Astrocyte (in vitro differentiated cells and primary cell): ENCODE measurements around the gene PPM1L. TPM values are rescaled to one million over a fixed set of nuclear protein-coding genes. Genes with fewer than 3 reads are reported as not detected.
"Not testable (repeated sequence)": the region's sequence is repeated elsewhere in the genome, so short reads cannot be mapped to it uniquely, and the experiment has no call there.

ENCODE experiments used
- DNase-seq: peaks from one replicate; pipeline ENCODE4 v3.0.0-alpha.2; 2010; ENCODE audit warnings: low read depth
- FAIRE-seq: peaks from 2 replicates; lab custom pipeline; 2011; peaks lifted over from hg19 to GRCh38; lab: Jason Lieb, UNC
- H2AFZ ChIP-seq: 2 replicates; pipeline ENCODE4 v1.6.0; 2012; ENCODE audit warnings: low read depth, low read length, inconsistent platforms
- H3K27ac ChIP-seq: 2 replicates; pipeline ENCODE4 v1.5.1; 2011; ENCODE audit warnings: low read depth, low read length, inconsistent platforms
- H3K27me3 ChIP-seq: 2 replicates; pipeline ENCODE4 v1.6.0; 2011; ENCODE audit warnings: low read length, inconsistent platforms; ENCODE audit not compliant: insufficient read depth
- H3K36me3 ChIP-seq: 2 replicates; pipeline ENCODE4 v1.5.1; 2011; ENCODE audit warnings: low read length, inconsistent platforms; ENCODE audit not compliant: insufficient read depth
- H3K4me1 ChIP-seq: 2 replicates; pipeline ENCODE4 v1.5.1; 2011; ENCODE audit warnings: low read length, inconsistent platforms; ENCODE audit not compliant: insufficient read depth
- H3K4me2 ChIP-seq: 2 replicates; pipeline ENCODE4 v1.6.0; 2012; ENCODE audit warnings: low read length, inconsistent platforms
- H3K4me3 ChIP-seq: 2 replicates; pipeline ENCODE4 v1.5.1; 2011; ENCODE audit warnings: low read depth, mild to moderate bottlenecking, low read length, inconsistent platforms; ENCODE audit not compliant: insufficient read depth
- H3K79me2 ChIP-seq: 2 replicates; pipeline ENCODE4 v1.6.0; 2012; ENCODE audit warnings: mild to moderate bottlenecking, low read length, inconsistent platforms; ENCODE audit not compliant: insufficient read depth
- H3K9ac ChIP-seq: 2 replicates; pipeline ENCODE4 v1.6.0; 2012; ENCODE audit warnings: mild to moderate bottlenecking, low read length, inconsistent platforms
- H3K9me3 ChIP-seq: 2 replicates; pipeline ENCODE4 v1.5.1; 2012; ENCODE audit warnings: low read depth, mild to moderate bottlenecking, low read length, inconsistent platforms; ENCODE audit not compliant: insufficient read depth
- H4K20me1 ChIP-seq: 2 replicates; pipeline ENCODE4 v1.6.0; 2012; ENCODE audit warnings: low read length, inconsistent platforms; ENCODE audit not compliant: insufficient read depth
- H3K27ac Mint-ChIP-seq: one replicate; pipeline ENCODE4 v1.8.0; 2021; ENCODE audit warnings: mild to moderate bottlenecking, mixed read lengths; ENCODE audit not compliant: unreplicated experiment
- H3K27me3 Mint-ChIP-seq: one replicate; pipeline ENCODE4 v1.8.0; 2021; ENCODE audit warnings: low read depth, mixed read lengths; ENCODE audit not compliant: unreplicated experiment
- H3K36me3 Mint-ChIP-seq: one replicate; pipeline ENCODE4 v1.8.0; 2021; ENCODE audit warnings: low read depth, mixed read lengths; ENCODE audit not compliant: unreplicated experiment
- H3K4me1 Mint-ChIP-seq: one replicate; pipeline ENCODE4 v1.8.0; 2021; ENCODE audit warnings: low read depth, mixed read lengths; ENCODE audit not compliant: unreplicated experiment
- H3K4me3 Mint-ChIP-seq: one replicate; pipeline ENCODE4 v1.8.0; 2021; ENCODE audit warnings: mild to moderate bottlenecking, moderate library complexity, mixed read lengths; ENCODE audit not compliant: unreplicated experiment
- H3K9me3 Mint-ChIP-seq: one replicate; pipeline ENCODE4 v1.8.0; 2021; ENCODE audit warnings: mild to moderate bottlenecking, mixed read lengths; ENCODE audit not compliant: unreplicated experiment
- EZH2 ChIP-seq: IDR thresholded peaks from 2 replicates; pipeline ENCODE4 v1.6.1; 2012; ENCODE audit warnings: mild to moderate bottlenecking, low read length, inconsistent platforms; ENCODE audit not compliant: insufficient read depth
- total RNA-seq: library from RNA; stranded (reverse); gene quantifications from 2 replicates; pipeline ENCODE4 v1.2.1, GENCODE V29; 2021
- TF ChIP-seq, protein P1 (sequence below): IDR thresholded peaks from 2 replicates; pipeline ENCODE4 v1.5.1; 2011; ENCODE audit warnings: low read depth, mild to moderate bottlenecking, inconsistent platforms, low read length, moderate library complexity; ENCODE audit not compliant: insufficient read depth

PPM1L gene
- total RNA-seq, 1 donor from 2014 or later: 6.3 TPM

DNA sequence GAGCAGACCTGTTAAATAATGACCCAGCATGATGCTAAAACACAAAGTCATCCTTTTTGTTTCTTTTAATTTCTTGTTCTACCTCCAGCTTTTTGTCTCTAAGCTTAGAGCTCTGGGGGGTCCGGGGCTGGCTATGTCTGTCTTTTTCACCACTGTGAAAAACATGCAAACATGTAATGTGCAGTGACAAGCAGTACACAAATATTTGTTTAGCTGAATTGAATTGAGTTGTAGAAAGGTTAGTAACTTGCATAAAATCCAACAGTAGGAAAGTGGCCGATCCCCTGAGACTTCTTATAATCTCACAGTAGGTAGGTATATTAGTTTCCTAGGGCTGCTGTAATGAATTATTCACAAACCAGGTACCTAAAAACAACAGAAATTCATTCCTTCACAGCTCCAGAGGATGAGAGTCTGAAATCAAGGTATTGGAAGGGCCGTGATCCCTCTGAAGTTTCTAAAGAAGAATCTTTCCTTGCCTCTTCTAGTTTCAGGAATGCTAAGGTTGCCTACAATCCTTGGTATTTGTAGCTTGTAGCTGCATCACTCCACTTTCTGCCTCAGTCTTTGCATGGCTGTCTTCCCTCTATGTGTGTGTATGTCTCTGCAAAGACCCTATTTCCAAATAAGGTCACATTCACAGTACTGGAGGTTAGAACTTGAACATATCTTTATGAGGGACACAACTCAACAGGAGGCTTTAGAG is 46.4 kb upstream of the PPM1L start:
- peaks cover 2% of the 10 kb centered on the region for H3K27me3 Mint-ChIP-seq
- H3K9me3 Mint-ChIP-seq: no peaks in the 10 kb centered on the region
- H3K36me3 Mint-ChIP-seq: no peaks in the 10 kb centered on the region
- Histone ChIP-seq H3K79me2 (no peaks in the 10 kb centered on the region), H3K36me3 (no peaks in the 10 kb centered on the region), H3K27me3 (peaks cover 4% of the 10 kb centered on the region), H3K4me1 (no peaks in the 10 kb centered on the region), H3K4me3 (no peak overlapping the region), H2AFZ (no peak overlapping the region), H4K20me1 (no peaks in the 10 kb centered on the region), H3K27ac (no peak overlapping the region), H3K9ac (no peak overlapping the region), H3K9me3 (no peaks in the 10 kb centered on the region), H3K4me2 (no peak overlapping the region)
- FAIRE-seq (no peak), DNase-seq (no peak)
- TF ChIP-seq, protein P1, sequence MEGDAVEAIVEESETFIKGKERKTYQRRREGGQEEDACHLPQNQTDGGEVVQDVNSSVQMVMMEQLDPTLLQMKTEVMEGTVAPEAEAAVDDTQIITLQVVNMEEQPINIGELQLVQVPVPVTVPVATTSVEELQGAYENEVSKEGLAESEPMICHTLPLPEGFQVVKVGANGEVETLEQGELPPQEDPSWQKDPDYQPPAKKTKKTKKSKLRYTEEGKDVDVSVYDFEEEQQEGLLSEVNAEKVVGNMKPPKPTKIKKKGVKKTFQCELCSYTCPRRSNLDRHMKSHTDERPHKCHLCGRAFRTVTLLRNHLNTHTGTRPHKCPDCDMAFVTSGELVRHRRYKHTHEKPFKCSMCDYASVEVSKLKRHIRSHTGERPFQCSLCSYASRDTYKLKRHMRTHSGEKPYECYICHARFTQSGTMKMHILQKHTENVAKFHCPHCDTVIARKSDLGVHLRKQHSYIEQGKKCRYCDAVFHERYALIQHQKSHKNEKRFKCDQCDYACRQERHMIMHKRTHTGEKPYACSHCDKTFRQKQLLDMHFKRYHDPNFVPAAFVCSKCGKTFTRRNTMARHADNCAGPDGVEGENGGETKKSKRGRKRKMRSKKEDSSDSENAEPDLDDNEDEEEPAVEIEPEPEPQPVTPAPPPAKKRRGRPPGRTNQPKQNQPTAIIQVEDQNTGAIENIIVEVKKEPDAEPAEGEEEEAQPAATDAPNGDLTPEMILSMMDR: no peak
- no peak for TF ChIP-seq EZH2
- H3K4me3 Mint-ChIP-seq: no peak overlapping the region
- H3K27ac Mint-ChIP-seq: no peak overlapping the region
- H3K4me1 Mint-ChIP-seq: peaks cover 10% of the 10 kb centered on the region

DNA sequence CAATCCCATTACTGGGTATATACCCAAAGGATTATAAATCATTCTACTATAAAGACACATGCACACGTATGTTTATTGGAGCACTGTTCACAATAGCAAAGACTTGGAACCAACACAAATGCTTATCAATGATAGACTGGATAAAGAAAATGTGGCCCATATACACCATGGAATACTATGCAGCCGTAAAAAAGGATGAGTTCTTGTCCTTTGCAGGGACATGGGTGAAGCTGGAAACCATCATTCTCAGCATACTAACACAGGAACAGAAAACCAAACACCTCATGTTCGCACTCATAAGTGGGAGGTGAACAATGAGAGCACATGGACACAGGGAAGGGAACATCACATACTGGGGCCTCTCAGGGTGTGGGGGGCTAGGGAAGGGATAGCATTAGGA is 42.9 kb upstream of the PPM1L start:
- not testable (repeated sequence) for H3K4me1 Mint-ChIP-seq, H3K4me2 ChIP-seq, FAIRE-seq

DNA sequence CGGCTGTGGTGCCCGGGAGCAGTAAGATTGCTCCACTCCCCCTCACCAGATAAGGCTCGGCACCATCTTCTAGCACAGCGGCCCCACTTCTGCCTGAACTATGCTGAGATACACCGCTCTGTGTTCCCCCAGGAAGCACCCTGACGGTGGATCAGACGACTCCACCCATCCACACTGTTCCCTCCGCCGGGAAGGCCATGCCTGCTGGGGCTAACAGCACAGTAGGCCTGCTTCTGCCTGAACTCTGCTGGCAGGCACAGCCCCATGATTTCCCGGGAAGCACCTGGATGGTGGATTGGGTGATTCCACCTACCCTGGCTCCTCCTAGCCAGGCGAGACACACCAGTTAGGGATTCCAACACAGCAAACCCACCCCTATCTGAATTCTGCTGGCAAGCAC is 36.3 kb upstream of the PPM1L start:
- no peaks in the 10 kb centered on the region for H3K79me2 ChIP-seq
- no peaks in the 10 kb centered on the region for H3K4me1 ChIP-seq
- no peaks in the 10 kb centered on the region for H3K27me3 ChIP-seq
- FAIRE-seq (no peak), DNase-seq (no peak)
- H3K36me3 Mint-ChIP-seq: no peaks in the 10 kb centered on the region
- H3K4me2 ChIP-seq: no peak overlapping the region
- H4K20me1 ChIP-seq: no peaks in the 10 kb centered on the region
- H3K4me3 Mint-ChIP-seq: no peak overlapping the region
- H3K9ac ChIP-seq: no peak overlapping the region
- peaks cover 9% of the 10 kb centered on the region for H3K9me3 Mint-ChIP-seq
- H2AFZ ChIP-seq: no peak overlapping the region
- no peaks in the 10 kb centered on the region for H3K27me3 Mint-ChIP-seq
- no peak for TF ChIP-seq EZH2
- TF ChIP-seq, protein P1: no peak
- H3K4me3 ChIP-seq: no peak overlapping the region
- H3K27ac ChIP-seq: no peak overlapping the region
- H3K4me1 Mint-ChIP-seq: no peaks in the 10 kb centered on the region
- H3K9me3 ChIP-seq: no peaks in the 10 kb centered on the region
- no peaks in the 10 kb centered on the region for H3K36me3 ChIP-seq
- H3K27ac Mint-ChIP-seq: no peak overlapping the region

More for the DNA sequence above, 42.9 kb upstream of the PPM1L start:
- not testable (repeated sequence) for H3K9me3 Mint-ChIP-seq, H3K4me3 ChIP-seq, H3K36me3 ChIP-seq, H2AFZ ChIP-seq, H3K9me3 ChIP-seq, DNase-seq, H3K27me3 ChIP-seq, H3K27ac Mint-ChIP-seq, H3K4me1 ChIP-seq, H3K27ac ChIP-seq, H3K4me3 Mint-ChIP-seq, H3K79me2 ChIP-seq, H3K36me3 Mint-ChIP-seq, H3K27me3 Mint-ChIP-seq, H3K9ac ChIP-seq, H4K20me1 ChIP-seq
